Large intestine (tissue), 3 donors: Measurements from ENCODE around the gene AGAP1. TPM values are rescaled to one million over a fixed set of nuclear protein-coding genes. Genes with fewer than 3 reads are reported as not detected.

Experiments used
- DNase-seq, 2 donors: peaks; one replicate each; pipeline versions ENCODE4 v3.0.0 to v3.0.0-alpha.2; 2013
- H3K27ac ChIP-seq: one replicate; pipeline ENCODE4 v1.5.1; 2013; ENCODE audit warnings: low read length
- H3K27me3 ChIP-seq: 2 replicates; pipeline ENCODE4 v1.6.1; 2013; ENCODE audit warnings: low read length; ENCODE audit not compliant: control insufficient read depth, insufficient read depth
- H3K36me3 ChIP-seq: 2 replicates; pipeline ENCODE4 v1.6.1; 2013; ENCODE audit warnings: low read length; ENCODE audit not compliant: control insufficient read depth, insufficient read depth
- H3K4me1 ChIP-seq: one replicate; pipeline ENCODE4 v1.6.1; 2013; ENCODE audit warnings: low read length; ENCODE audit not compliant: control insufficient read depth, insufficient read depth
- H3K4me3 ChIP-seq: one replicate; pipeline ENCODE4 v1.5.1; 2013; ENCODE audit warnings: low read length
- H3K9me3 ChIP-seq: one replicate; pipeline ENCODE4 v1.6.1; 2013; ENCODE audit warnings: mild to moderate bottlenecking, low read depth, low read length, moderate library complexity; ENCODE audit not compliant: control insufficient read depth
- WGBS: methylation state at CpG from one replicate; pipeline ENCODE4 v1.1.5; 2013; ENCODE audit warnings: low lambda C conversion rate; ENCODE audit not compliant: insufficient coverage; 5-methylcytosine and 5-hydroxymethylcytosine counted together
- polyA plus RNA-seq: library from polyadenylated mRNA; unstranded; fragments of 120-200 nt; gene quantifications from one replicate; pipeline ENCODE4 v1.2.1, GENCODE V29; 2013

Gene AGAP1
- polyA plus RNA-seq, 1 donor: 18.0 TPM

DNA sequence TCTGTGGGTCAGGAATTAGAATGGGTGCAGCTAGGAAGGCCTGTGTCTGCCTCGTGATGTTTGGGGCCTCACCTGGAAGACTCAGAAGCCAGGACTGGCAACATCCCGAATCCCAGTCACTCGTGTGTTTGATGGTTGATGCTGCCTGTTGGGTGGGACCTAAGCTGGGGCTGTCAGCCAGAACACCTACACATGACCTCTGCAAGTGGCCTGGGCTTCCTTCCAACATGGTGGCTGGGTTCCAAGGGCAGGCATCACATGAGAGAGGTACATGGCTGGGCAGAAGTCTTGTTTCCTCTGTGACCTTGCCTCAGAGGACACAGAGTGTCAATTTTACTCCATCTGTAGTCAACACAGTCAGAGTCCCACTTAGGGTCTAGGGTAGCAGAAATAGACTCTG, 496.5 kb downstream of the AGAP1 start:
- no peak overlapping the region for H3K4me3 ChIP-seq
- WGBS: no CpG with 5 or more reads among the region's 3 CpGs
- H3K9me3 ChIP-seq: no peaks in the 10 kb centered on the region
- DNase-seq: no peak
- no peak overlapping the region for H3K27ac ChIP-seq
- no peaks in the 10 kb centered on the region for H3K4me1 ChIP-seq
- H3K36me3 ChIP-seq: peaks cover 7% of the 10 kb centered on the region
- H3K27me3 ChIP-seq: no peaks in the 10 kb centered on the region

DNA sequence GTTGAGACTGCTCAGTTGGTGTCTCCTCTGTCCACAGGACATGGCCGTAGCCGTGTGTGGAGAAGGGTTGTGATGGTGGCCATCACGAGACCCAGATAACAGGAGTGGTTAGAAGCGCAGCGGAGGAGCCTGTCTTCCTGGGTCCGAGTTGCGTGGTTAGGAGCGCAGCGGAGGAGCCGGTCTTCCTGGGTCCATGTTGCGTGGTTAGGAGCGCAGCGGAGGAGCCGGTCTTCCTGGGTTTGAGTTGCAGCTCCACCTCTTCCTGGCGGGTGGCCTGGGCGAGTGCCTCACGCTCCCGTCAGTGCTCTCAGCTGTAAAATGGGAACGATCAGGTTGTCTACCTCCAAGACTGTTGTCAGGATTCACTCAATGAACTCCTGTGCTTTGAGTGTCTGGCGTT, 498.2 kb downstream of the AGAP1 start:
- DNase-seq: no peak
- WGBS: 100% methylated on average over 3 of the region's 20 CpGs
- no peaks in the 10 kb centered on the region for H3K27me3 ChIP-seq
- no peaks in the 10 kb centered on the region for H3K9me3 ChIP-seq
- peaks cover 7% of the 10 kb centered on the region for H3K36me3 ChIP-seq
- H3K4me1 ChIP-seq: no peaks in the 10 kb centered on the region
- H3K4me3 ChIP-seq: no peak overlapping the region
- no peak overlapping the region for H3K27ac ChIP-seq

DNA sequence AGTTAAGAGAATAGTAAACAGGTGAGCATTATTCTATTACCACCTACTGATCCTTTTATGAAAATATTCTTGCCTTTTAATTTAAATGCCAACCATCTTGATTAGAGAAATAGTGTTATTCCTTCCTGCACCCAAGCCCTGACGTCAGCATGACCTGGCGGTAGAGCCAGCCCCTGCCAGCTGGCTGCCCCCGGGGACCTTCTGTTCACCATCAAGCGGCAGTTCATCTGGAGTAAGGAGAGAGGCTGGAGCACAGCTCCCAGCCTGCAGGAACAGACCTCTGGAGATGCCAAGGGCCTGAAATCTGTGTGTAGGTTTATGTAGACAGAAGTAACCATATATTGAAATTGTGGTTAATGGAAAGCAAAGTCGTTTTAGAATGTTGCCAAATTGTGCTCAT, 502.6 kb downstream of the AGAP1 start:
- H3K9me3 ChIP-seq: no peaks in the 10 kb centered on the region
- no peak overlapping the region for H3K27ac ChIP-seq
- H3K4me1 ChIP-seq: no peaks in the 10 kb centered on the region
- 83% methylated on average over 1 of the region's 5 CpGs for WGBS
- DNase-seq: no peak
- H3K27me3 ChIP-seq: no peaks in the 10 kb centered on the region
- H3K36me3 ChIP-seq: peaks cover 6% of the 10 kb centered on the region
- no peak overlapping the region for H3K4me3 ChIP-seq

DNA sequence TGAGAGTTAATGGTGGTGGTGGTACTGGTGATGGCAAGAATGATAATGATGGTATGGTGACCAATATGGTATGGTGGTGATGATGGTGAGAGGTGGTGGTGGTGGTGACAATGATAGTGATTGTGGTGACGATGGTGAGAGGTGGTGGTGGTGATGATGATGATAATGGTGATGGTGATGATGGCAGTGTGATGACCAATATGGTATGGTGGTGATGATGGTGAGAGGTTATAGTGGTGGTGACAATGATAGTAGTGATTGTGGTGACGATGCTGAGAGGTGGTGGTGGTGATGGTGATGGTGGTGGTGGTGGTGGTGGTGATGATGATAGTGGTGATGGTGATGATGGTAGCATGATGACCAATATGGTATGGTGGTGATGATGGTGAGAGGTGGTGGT, 505.2 kb downstream of the AGAP1 start:
- no peak overlapping the region for H3K4me3 ChIP-seq
- no peak overlapping the region for H3K27ac ChIP-seq
- WGBS: 100% methylated on average over 1 of the region's 2 CpGs
- no peaks in the 10 kb centered on the region for H3K9me3 ChIP-seq
- H3K36me3 ChIP-seq: peaks cover 4% of the 10 kb centered on the region
- DNase-seq: no peak
- H3K4me1 ChIP-seq: no peaks in the 10 kb centered on the region
- no peaks in the 10 kb centered on the region for H3K27me3 ChIP-seq

DNA sequence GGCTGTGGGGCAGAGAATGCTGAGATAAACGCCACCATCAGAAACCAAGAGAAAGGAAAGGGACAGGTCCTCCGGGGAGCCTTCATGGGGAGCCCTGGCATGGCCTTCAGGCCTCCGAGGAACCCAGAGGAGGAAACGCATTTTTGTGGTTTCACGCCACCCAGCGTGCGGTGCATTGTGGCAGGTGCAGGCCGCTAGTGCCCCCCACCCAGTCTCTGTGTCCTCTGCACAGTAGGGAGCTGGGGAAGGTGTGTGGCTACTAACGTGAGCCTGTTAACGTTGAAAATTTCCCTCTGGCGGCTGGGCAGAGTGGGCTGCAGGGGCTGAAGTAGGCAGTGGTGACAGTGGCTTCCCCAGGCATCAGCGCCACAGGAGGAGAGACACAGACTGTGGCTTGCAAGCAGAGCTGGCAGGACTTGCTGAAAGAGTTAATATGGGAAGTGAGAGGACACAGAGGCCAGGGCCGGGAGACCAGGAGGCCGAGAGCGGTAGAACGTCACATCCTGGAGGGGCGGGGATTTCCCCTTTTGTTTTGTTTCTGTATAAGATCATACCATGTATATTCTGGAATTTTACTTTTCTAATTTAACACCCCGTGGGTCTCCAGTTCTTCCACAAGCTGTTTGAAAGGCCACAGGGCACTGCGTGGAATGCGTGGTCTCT, 507.5 kb downstream of the AGAP1 start:
- 100% methylated on average over 3 of the region's 20 CpGs for WGBS
- Histone ChIP-seq H3K27me3 (no peaks in the 10 kb centered on the region), H3K9me3 (peaks cover 3% of the 10 kb centered on the region), H3K4me3 (no peak overlapping the region), H3K36me3 (peaks cover 2% of the 10 kb centered on the region), H3K4me1 (no peaks in the 10 kb centered on the region), H3K27ac (no peak overlapping the region)
- no peak for DNase-seq

DNA sequence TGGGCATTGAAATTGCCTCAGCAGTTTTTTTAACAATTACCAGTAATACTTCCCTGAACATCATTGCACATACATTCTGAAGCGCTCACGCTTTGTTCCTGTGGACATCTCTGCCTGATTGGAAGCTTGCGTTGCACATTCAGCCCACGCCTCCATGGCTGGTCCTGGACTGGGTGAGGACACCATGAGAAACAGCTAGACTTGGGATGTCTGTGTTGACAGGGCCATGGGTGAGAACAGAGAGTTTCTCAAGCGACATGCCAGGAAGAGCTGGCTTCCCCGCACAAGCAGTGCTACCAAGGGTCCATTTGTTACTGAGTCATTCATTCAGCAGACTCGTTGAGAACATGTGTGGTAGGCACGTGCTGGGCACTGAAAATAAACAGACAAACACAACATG, 508.0 kb downstream of the AGAP1 start:
- no peak overlapping the region for H3K4me3 ChIP-seq
- H3K4me1 ChIP-seq: no peaks in the 10 kb centered on the region
- no peak for DNase-seq
- H3K27me3 ChIP-seq: no peaks in the 10 kb centered on the region
- H3K27ac ChIP-seq: no peak overlapping the region
- WGBS: no CpG with 5 or more reads among the region's 8 CpGs
- peaks cover 2% of the 10 kb centered on the region for H3K36me3 ChIP-seq
- peaks cover 3% of the 10 kb centered on the region for H3K9me3 ChIP-seq

DNA sequence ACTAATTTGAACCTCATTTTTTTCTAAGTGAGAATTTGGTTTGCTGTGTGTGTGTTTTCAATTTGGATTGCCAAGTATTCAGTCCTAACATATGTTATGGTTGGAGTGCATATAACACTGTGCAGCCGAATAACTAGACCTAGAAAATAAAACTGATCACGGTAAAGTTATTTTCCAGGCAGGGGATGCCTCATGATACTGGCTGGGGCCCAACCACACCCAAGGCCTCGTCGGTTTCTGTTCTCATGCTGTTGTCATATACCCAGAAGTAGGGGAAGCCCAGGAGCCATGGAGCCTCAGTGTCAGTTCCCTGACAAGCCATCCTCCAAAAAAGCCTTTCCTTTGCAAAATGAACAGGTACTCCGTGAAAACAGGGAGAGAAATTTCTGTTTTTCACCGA, 514.2 kb downstream of the AGAP1 start:
- DNase-seq: no peak
- Histone ChIP-seq H3K4me3 (no peak overlapping the region), H3K36me3 (no peaks in the 10 kb centered on the region), H3K4me1 (no peaks in the 10 kb centered on the region), H3K27ac (no peak overlapping the region), H3K27me3 (no peaks in the 10 kb centered on the region), H3K9me3 (peaks cover 3% of the 10 kb centered on the region)
- 100% methylated on average over 1 of the region's 6 CpGs for WGBS

DNA sequence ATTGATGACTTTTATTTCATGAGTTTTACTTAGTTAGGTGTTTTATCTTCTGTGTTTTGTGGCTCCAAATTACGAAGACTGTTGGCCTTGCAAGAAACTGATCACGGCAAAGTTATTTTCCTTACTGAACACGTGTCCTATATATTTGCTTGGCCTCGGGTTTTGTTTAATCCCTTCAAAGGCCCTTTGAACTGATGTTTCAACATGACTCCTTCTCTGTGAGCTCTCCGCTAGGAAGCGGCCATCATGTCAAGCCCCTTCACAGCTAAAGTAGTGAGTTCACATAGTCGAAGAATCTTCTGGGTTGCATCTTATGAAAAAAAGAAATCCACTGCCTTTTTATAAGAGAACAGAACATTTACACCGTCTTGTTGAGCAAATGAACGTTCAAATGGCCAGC, 515.0 kb downstream of the AGAP1 start:
- no peak overlapping the region for H3K4me3 ChIP-seq
- no peaks in the 10 kb centered on the region for H3K4me1 ChIP-seq
- DNase-seq: no peak
- H3K27ac ChIP-seq: no peak overlapping the region
- H3K36me3 ChIP-seq: no peaks in the 10 kb centered on the region
- peaks cover 3% of the 10 kb centered on the region for H3K9me3 ChIP-seq
- H3K27me3 ChIP-seq: no peaks in the 10 kb centered on the region
- 82% methylated on average over 4 of the region's 9 CpGs for WGBS

DNA sequence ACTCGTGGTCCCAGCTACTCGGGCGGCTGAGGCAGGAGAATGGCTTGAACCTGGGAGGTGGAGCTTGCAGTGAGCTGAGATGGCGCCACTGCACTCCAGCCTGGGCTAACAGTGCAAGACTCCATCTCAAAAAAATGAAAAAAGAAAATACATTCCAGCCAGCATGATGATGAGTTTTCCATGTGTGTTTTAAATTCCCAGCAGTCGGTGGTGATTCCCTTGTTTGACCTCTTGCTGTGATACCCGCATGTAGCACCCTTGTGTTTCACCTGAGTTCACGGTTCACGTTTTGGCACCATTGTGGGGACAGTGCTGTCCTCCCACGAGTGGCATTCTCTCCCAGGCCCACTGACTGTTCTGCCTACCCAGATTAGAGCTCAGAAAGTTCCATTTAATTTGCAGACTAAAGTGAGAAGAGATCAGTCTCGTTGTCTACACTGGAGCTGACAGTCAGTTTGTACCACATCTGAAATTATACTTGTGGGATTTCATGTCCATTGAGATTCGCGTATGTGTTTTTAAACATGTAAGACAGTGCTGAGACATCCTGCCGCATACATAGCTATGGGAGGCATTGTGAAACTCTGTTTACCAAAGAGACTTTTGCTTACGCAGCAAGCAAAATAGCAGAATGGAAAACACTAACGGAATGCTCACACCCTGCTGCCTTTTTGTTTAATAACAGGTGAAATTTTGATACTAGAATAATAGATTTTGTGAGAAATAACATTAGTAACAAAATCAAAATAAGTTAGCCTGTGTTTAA, 517.3 kb downstream of the AGAP1 start:
- Histone ChIP-seq H3K27ac (no peak overlapping the region), H3K9me3 (peaks cover under 1% of the 10 kb centered on the region), H3K36me3 (no peaks in the 10 kb centered on the region), H3K4me1 (no peaks in the 10 kb centered on the region), H3K27me3 (no peaks in the 10 kb centered on the region), H3K4me3 (no peak overlapping the region)
- DNase-seq: no peak
- 100% methylated on average over 1 of the region's 15 CpGs for WGBS

DNA sequence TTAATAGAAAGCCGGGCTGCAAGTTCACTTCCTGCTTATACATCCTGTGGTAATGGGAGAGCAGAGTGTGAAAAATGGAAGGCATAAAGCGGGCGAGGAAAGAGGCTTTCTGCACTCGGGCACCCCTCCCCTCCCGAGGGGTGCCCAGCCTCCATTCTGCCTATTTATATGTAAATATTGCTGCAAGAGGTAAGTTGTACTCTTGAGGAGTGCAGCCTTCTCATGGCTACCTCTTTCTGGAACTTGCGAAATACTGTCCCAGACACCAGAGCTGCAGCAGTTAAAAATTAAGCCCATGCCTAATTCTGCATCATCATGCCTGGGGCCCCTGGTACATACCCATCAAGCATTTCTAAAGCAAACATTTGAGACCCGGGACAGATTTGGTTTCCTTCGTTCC, 518.3 kb downstream of the AGAP1 start:
- H3K4me3 ChIP-seq: no peak overlapping the region
- no peaks in the 10 kb centered on the region for H3K36me3 ChIP-seq
- H3K9me3 ChIP-seq: no peaks in the 10 kb centered on the region
- H3K27ac ChIP-seq: no peak overlapping the region
- no peaks in the 10 kb centered on the region for H3K27me3 ChIP-seq
- no peak for DNase-seq
- no peaks in the 10 kb centered on the region for H3K4me1 ChIP-seq
- 80% methylated on average over 1 of the region's 8 CpGs for WGBS
